Progenitor cell of endocrine pancreas (in vitro differentiated cells): Measurements from ENCODE around the gene CALN1. TPM values are rescaled to one million over a fixed set of nuclear protein-coding genes. Genes with fewer than 3 reads are reported as not detected.

Experiments
- DNase-seq: peaks from one replicate; pipeline ENCODE4 v3.0.0; 2021; ENCODE audit warnings: low spot score; ENCODE audit not compliant: unreplicated experiment
- H3K27ac Mint-ChIP-seq: 2 replicates; pipeline ENCODE4 v1.8.0; 2021; ENCODE audit warnings: mild to moderate bottlenecking, moderate library complexity, mixed read lengths
- H3K27me3 Mint-ChIP-seq: 2 replicates; pipeline ENCODE4 v1.8.0; 2021; ENCODE audit warnings: mixed read lengths
- H3K36me3 Mint-ChIP-seq: 2 replicates; pipeline ENCODE4 v1.8.0; 2022; ENCODE audit warnings: mixed read lengths; ENCODE audit not compliant: insufficient read depth
- H3K4me1 Mint-ChIP-seq: 2 replicates; pipeline ENCODE4 v1.8.0; 2021; ENCODE audit warnings: low read depth, mixed read lengths
- H3K4me3 Mint-ChIP-seq: 2 replicates; pipeline ENCODE4 v1.8.0; 2021; ENCODE audit warnings: low read depth, mild to moderate bottlenecking, moderate library complexity, mixed read lengths
- H3K9me3 Mint-ChIP-seq: 2 replicates; pipeline ENCODE4 v1.8.0; 2021; ENCODE audit warnings: low read depth, mixed read lengths
- total RNA-seq: library from RNA; stranded (reverse); gene quantifications from 2 replicates; pipeline ENCODE4 v1.2.1, GENCODE V29; 2021
- TF ChIP-seq, protein P1 (sequence below): fragments of 200-600 bp; sonication (generic); IDR thresholded peaks from one replicate; pipeline ENCODE4 v1.5.0; 2021; ENCODE audit warnings: antibody characterized with exemption, mild to moderate bottlenecking; ENCODE audit not compliant: unreplicated experiment

CALN1 gene
- total RNA-seq, 1 donor from 2014 or later: 0.79 TPM

DNA sequence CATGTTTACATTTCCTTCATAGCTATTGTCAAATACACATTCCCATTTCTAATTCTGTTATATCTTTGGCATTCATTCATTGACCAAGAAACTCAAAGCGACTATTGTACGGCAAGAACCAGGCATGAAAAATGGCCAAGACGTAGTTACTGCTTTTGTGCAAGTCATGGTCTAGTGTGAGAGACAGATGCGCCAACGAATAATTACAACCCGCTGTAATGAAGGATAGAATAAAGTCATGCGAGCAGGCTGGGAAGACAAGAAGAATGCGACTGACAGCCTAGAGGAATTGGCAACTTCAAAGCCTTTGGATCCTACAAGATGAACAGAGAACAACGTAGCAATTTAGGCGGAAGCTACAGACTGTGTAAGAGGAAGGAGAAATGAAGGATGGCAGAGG lies 221.2 kb downstream of the CALN1 start:
- peaks cover 6% of the 10 kb centered on the region for H3K27me3 Mint-ChIP-seq
- H3K4me1 Mint-ChIP-seq: no peaks in the 10 kb centered on the region
- no peaks in the 10 kb centered on the region for H3K9me3 Mint-ChIP-seq
- TF ChIP-seq, protein P1, sequence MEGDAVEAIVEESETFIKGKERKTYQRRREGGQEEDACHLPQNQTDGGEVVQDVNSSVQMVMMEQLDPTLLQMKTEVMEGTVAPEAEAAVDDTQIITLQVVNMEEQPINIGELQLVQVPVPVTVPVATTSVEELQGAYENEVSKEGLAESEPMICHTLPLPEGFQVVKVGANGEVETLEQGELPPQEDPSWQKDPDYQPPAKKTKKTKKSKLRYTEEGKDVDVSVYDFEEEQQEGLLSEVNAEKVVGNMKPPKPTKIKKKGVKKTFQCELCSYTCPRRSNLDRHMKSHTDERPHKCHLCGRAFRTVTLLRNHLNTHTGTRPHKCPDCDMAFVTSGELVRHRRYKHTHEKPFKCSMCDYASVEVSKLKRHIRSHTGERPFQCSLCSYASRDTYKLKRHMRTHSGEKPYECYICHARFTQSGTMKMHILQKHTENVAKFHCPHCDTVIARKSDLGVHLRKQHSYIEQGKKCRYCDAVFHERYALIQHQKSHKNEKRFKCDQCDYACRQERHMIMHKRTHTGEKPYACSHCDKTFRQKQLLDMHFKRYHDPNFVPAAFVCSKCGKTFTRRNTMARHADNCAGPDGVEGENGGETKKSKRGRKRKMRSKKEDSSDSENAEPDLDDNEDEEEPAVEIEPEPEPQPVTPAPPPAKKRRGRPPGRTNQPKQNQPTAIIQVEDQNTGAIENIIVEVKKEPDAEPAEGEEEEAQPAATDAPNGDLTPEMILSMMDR: no peak
- H3K4me3 Mint-ChIP-seq: no peak overlapping the region
- no peaks in the 10 kb centered on the region for H3K36me3 Mint-ChIP-seq
- H3K27ac Mint-ChIP-seq: no peak overlapping the region
- DNase-seq: no peak

GRCh38 chr7:72190146-72190545 lies 222.0 kb downstream of the CALN1 start:
- no peak overlapping the region for H3K27ac Mint-ChIP-seq
- H3K9me3 Mint-ChIP-seq: no peaks in the 10 kb centered on the region
- no peaks in the 10 kb centered on the region for H3K4me1 Mint-ChIP-seq
- peaks cover 10% of the 10 kb centered on the region for H3K27me3 Mint-ChIP-seq
- TF ChIP-seq, protein P1: no peak
- H3K36me3 Mint-ChIP-seq: no peaks in the 10 kb centered on the region
- DNase-seq: no peak
- H3K4me3 Mint-ChIP-seq: no peak overlapping the region

DNA sequence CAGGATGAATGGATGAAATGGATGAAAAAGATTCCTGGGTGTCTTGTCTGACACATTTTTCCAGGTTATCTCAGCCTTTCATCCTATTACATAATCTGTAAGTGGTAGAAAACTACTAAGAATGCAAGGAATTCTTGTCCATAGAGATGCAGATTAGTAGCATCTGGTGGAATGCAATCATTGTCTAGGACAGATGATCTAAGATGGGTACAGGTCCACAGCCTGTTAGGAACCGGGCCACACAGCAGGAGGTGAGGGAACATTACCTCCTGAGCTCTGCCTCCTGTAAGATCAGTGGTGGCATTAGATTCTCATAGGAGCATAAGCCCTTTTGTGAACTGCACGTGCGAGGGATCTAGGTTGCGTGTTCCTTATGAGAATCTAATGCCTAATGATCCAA lies 225.0 kb downstream of the CALN1 start:
- TF ChIP-seq, protein P1: no peak
- Mint-ChIP-seq H3K27ac (no peak overlapping the region), H3K4me3 (no peak overlapping the region), H3K36me3 (no peaks in the 10 kb centered on the region), H3K27me3 (peaks cover 11% of the 10 kb centered on the region), H3K4me1 (no peaks in the 10 kb centered on the region), H3K9me3 (no peaks in the 10 kb centered on the region)
- no peak for DNase-seq

DNA sequence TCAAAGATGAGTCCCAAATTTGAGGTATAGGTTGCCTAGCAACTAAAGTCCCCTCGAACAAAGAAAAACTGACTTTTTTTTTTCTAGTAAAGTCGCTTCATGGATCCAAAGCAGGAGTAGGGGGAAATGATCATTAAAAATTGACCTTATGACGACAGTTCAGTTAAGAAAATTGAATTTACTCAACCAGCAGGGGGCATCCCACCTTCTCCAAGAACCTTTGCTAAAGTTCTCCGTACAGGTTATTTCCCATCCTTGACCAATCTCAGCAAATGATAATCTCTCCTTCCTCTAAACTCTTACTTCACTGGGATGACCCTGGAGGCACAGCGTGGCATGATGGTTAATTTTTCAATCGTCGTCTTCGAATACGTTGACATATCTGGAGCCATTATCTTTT lies 228.3 kb downstream of the CALN1 start:
- TF ChIP-seq, protein P1: peak; percentile 57
- H3K9me3 Mint-ChIP-seq: no peaks in the 10 kb centered on the region
- H3K27me3 Mint-ChIP-seq: peaks cover 9% of the 10 kb centered on the region
- H3K36me3 Mint-ChIP-seq: no peaks in the 10 kb centered on the region
- no peak overlapping the region for H3K4me3 Mint-ChIP-seq
- DNase-seq: no peak
- H3K27ac Mint-ChIP-seq: no peak overlapping the region
- no peaks in the 10 kb centered on the region for H3K4me1 Mint-ChIP-seq

DNA sequence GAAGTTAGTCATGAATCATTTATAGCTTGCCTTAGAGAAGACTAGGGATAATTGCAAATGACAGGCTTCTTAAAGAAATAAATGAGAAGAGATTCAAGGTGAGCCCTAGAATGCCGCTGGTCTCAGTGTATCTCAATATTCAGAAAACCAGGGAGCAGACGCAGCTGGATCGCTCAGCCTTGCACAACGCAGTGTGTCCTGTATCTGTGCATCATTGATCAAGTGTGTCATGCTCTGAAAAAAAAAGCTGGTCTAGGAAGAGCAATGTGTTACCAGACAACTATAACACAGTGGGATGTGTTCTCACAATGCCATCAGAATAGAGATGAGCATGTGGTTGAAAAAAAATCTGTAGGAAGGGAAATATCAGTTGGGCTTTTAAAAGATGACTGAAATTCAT lies 230.1 kb downstream of the CALN1 start:
- no peaks in the 10 kb centered on the region for H3K9me3 Mint-ChIP-seq
- no peaks in the 10 kb centered on the region for H3K36me3 Mint-ChIP-seq
- no peak for DNase-seq
- no peak overlapping the region for H3K27ac Mint-ChIP-seq
- TF ChIP-seq, protein P1: no peak
- no peaks in the 10 kb centered on the region for H3K4me1 Mint-ChIP-seq
- H3K27me3 Mint-ChIP-seq: peaks cover 9% of the 10 kb centered on the region
- no peak overlapping the region for H3K4me3 Mint-ChIP-seq

- TF ChIP-seq, protein P1: no peak
- no peaks in the 10 kb centered on the region for H3K36me3 Mint-ChIP-seq
- DNase-seq: no peak
- no peak overlapping the region for H3K4me3 Mint-ChIP-seq
- H3K4me1 Mint-ChIP-seq: no peaks in the 10 kb centered on the region
- H3K27me3 Mint-ChIP-seq: no peaks in the 10 kb centered on the region
- H3K27ac Mint-ChIP-seq: no peak overlapping the region
- H3K9me3 Mint-ChIP-seq: peaks cover 23% of the 10 kb centered on the region
Observed at GRCh38 chr7:72176875-72177274, 235.3 kb downstream of the CALN1 start.
